NCI-H1048 (cell line): ENCODE data around the gene PGM3.

ENCODE experiments used
- DNase-seq: peaks from one replicate; lab custom pipeline; 2025; lab: John Stamatoyannopoulos, UW

The PGM3 gene

DNA sequence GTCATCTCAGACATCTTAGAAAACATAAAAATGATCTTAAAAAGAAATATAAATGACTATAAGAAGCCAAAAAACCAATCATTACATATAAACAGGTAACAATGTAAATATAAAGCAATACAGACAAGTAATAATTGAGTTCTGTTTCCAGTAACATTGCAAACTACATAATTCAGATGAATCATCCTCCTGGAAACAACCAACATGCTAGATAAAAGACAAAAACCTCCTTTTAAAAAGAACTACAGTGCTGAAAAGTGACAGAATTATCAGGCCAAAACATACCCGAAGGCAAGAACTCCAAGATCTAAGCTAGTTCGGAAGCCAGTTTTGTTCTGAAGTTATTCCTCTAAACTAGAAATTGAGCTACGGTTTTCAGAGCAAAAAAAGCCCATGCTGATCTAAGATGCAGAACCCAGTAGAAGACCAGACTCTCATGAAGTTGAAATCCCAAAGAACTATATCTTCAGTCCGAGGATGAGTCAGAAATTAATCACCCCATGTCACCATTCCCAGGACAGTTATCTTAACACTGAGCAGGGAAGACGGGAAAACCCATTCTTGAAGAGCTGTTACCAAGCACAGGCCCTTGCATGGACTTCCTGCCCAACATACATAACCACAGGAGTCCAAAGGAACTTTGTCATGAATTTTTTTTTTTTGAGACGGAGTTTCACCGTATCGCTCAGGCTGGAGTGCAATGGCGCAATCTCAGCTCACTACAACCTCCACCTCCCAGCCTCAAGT, 9.8 kb downstream of the PGM3 start:
- DNase-seq: no peak

DNA sequence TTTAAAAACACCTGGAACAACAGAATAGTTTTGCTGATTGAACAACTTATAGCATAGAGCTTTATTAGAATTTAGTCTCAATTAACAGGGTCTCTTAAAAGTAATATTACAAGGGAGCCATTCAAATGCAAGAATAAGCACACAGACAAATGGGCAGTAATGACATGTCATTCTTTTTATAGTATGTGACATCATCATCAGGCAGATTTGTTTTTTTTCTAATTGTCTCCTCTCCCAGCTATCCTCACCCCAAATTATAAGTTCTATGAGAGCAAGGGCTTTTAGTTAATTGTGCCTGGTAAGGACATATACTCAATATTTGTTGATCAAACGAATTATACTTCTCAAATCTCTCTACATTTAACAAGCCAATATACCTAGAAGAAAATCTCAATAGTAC, 11.0 kb downstream of the PGM3 start:
- DNase-seq: no peak

DNA sequence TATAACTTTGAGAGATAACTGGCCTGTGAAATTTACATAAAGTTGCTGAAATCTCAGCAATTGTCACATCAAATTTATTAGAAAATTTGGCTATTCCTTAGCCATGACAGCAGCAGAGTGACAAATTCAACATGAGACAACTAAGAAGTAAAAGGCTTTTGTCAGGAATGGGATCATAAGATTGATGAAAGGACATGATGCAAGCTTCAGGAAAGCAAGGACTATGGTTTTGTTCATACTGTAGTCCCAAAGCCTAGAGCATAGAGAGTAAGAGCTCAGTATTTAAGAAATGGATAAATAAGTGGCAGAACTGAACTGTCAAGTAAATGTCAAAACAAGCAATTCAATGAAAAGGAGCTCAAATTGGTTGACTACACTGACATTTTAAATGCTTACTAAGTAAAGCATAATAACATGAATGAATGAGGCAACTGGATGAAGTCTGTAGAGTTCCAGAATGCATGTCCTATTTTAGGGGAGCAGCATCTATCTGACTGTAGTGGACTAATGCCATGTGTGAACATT, 12.6 kb downstream of the PGM3 start:
- DNase-seq: no peak

DNA sequence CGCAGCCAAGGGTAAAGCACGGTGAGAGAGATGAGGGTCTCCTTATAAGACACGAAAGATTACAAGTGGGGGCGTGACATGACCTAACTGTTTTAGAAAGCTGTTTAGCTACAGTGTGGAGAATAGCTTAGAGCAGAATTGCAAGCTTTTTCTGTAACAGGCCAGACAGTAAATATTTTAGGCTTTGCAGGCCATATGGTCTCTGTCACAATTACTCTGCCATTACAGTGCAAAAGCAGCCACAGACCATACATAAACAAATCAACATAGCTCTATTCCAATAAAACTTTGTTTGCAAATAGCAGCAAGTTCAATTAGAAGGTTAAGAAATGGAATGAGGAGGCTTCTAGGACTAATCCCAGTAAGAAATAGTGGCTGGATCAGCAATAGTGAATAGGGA, 16.8 kb downstream of the PGM3 start:
- no peak for DNase-seq

DNA sequence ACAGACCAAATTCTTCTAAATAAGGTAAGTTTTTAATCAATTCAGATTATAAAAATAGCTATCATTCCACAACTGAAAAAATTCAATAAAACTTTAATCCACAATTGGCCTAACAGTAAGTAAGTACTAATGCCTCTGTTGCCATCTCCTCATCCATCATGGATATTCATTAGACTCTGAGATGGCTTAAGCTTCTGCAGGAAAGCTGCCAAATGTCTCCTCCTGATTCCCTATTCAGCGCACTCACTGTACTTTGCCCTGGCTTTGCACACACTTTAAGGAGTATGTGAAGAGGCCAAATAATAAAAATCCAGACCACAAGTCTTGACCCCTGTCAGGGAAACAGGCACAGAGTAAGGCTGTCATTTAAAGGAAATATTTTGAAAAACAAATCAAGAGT, 23.6 kb downstream of the PGM3 start:
- no peak for DNase-seq

DNA sequence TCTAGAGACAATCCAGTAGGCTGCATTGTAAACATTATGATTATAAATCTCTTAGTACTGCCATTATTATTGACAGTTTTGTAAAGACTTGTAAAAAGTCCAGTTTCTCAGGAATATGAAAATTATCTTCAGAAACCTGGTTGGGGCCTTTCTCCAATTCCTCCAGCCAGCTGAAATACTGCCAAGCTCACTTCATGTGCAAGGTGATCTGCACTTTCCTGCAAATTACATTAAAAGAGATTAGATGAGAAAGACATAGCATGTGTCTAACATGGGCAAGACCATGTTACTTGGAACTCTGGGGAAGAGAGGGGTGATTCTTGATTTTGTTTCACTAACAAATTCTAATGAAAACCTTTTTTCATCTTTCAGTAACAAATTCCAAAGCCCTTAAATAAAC, 24.0 kb downstream of the PGM3 start:
- no peak for DNase-seq

DNA sequence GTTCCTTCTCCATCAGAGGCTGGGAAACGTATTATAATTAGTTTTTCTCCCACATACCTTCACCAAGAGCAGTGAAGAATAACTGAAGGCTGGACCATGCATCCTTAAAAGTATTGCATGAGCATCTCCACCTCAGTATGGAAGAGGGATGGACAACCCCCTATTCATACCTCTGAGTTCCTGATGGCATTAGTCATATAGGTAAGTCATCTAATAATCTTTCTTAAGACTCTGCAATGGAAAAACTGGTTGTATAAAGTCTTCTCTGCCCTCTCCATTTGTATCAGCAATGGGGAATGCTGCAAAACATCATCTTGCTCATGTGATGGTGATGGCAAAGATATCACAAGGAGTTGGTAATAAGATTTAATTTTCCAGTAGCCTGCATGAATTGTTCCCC, 24.5 kb downstream of the PGM3 start:
- no peak for DNase-seq

DNA sequence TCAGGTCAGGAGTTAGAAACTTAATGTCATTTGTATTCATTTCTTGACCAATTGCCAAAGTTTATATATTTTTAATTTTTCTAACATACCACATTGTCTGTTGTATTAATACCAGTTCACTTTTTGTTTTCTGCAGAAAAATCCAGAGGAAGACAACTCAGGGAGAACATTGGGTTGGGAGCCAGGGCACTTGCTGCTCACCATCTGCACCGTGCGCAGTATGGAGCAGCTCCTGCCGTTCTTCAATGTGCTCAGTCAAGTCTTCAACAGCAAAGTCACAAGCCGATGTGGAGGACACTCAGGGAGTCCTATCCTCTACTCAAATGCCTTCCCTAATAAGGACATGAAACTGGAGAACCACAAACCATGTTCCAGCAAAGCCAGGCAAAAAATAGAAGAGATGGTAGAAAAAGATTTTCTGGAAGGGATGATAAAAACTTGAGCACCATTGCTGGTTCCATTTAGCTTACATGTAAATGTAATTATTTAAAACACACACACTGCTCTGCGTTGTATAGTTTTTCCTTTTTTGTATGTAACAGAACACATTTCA, 25.3 kb downstream of the PGM3 start:
- no peak for DNase-seq

DNA sequence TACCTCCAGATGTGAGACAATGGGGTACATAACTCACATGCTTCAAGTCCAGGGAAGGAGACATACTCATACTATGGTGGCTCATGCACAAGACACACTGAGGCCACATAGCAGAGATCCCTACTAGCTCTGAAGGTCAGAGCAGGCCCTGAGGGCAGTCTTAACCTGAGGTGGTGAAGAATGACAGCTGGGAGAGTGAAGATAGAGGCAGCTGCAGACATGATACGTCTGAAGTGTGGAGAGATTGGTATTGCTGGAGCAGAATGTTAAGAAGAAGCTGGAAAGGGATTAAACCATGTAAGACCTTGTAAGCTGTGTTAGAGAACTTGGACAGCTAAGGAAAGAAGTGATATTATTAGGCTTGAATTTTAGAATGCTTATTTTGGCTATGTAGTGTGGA, 32.9 kb downstream of the PGM3 start:
- DNase-seq: no peak

DNA sequence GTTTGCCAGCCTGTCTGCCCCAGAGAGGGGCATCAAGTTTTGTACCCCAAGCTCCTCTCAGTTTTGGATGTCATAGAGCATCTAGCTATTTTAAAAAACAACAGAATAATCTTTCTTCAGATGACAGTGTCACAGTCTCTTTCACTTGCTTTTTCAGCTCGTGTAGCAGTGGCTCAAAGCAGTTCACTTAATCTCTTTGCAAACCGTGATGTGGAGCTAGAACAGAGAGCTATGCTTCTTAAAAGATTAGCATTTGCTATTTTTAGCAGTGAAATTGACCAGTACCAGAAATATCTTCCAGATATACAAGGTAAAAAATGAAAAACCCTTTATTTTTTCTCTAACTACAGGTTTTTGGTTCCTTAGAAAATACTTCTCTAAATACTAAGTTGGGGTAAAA, 37.3 kb downstream of the PGM3 start:
- no peak for DNase-seq

DNA sequence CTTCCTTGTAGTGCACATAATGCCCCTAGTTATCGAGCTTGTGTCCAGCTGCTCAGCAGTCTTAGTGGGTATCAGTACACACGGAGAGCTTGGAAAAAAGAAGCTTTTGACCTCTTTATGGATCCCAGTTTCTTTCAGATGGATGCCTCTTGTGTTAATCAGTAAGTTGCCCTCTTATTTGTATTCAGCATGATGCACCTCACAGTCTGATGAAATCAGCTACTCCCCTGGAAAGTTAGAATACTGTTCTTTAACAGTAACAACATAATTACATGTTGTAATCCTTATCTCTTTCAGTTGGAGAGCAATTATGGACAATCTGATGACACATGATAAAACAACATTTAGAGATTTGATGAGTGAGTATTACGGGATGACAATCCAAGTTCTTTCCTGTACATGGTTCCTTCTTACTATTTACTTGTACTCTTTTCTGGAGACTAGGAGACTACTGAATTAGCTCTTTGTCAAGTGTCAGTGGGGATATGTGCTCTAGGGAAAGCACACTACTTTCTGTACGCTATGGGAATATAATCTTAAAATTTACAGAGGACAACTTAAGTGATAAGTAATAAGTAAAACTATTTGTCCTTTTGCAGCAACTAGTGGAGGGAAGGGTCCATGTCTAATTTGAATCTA, 39.1 kb downstream of the PGM3 start:
- DNase-seq: no peak

DNA sequence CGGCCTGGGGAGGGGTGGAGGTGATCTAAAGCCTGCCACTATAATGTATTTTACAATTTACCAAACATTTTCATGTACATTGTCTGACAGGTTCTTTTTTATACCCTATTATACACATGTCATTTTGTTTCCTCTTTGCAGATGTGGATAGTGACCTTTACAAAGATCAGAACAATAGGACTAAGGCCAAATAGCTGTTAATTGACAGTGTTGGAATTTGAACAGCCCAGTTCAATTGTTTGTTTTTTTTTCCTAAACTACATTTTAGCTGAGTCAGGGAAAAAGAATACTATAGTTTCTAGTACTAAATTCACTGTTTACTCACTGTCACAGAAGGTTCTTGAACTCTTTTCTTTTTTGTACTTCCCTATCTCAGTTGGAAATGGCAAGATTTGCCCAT, 40.2 kb downstream of the PGM3 start:
- no peak for DNase-seq

DNA sequence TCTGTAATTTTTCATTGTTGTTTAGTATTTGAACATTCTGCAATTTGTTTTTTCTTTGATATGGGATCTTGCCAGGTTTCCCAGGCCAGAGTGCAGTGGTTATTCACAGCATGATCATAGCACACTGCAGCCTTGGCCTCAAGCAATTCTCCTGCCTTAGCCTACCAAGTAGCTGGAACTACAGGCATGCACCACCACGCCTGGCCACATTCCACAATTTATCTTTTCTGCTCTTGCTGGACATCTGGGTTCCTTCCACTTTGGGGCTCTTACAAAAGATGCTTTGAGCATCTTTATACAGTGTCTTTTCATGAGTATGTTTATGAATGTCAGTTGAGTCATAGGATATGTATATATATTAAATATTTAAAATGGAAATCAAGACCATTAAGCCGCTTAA, 42.0 kb downstream of the PGM3 start:
- no peak for DNase-seq

DNA sequence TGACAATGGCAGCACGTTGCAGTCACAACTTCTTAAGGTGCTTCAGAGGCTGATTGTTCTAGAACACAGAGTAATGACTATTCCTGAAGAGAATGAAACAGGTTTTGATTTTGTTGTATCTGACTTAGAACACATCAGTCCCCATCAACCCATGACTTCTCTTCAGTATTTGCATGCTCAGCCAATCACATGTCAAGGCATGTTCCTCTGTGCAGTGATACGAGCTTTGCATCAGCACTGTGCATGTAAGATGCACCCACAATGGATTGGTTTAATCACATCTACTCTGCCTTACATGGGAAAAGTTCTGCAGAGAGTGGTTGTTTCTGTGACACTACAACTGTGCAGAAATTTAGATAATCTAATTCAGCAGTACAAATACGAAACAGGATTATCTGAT, 54.3 kb downstream of the PGM3 start:
- no peak for DNase-seq

DNA sequence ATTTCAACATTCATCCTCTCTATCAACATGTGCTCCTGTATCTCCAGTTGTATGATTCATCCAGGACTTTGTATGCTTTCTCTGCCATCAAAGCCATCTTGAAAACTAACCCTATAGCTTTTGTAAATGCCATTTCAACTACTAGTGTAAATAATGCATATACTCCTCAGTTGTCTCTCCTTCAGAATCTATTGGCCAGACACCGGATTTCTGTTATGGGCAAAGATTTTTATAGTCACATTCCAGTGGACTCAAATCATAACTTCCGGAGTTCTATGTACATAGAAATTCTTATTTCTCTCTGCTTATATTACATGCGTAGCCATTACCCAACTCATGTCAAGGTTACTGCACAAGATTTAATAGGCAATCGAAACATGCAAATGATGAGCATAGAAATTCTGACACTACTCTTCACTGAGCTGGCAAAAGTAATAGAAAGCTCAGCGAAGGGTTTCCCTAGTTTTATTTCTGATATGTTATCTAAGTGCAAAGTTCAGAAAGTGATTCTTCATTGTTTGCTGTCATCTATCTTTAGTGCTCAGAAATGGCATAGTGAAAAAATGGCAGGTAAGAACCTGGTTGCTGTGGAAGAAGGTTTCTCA, 54.8 kb downstream of the PGM3 start:
- DNase-seq: no peak

DNA sequence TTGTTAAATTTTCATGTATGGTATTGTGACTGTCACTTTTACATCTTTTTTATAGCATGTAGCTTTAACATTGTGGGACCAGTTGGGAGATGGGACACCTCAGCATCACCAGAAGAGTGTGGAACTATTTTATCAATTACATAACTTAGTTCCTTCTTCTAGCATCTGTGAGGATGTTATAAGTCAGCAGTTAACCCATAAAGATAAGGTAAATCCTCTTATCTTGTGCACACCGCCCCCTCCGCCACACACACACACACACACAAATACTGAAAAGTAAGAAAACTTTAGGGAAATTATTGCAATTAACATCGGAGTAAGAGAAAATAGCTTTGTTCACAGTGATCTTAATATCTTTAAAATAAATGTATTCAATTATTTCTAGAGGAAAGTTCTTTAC, 60.9 kb downstream of the PGM3 start:
- no peak for DNase-seq

DNA sequence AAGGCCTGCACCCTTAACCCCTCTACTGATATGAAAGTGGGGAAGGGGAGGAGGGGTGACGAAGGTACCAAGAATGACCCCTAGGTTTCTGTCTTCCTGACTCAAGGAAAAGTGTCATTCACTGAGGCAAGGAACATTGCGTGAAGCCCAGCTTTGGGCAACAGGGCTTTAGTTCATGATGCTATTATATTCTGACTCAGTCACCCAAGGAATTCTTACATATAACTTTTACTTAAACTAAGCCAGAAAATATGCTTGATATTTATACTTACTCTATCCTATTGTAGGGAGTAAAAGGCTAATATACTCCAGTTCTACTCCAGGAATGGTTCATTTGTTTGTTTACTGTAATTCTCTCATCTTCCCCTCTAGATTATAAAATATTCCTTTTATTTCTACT, 65.1 kb downstream of the PGM3 start:
- no peak for DNase-seq

DNA sequence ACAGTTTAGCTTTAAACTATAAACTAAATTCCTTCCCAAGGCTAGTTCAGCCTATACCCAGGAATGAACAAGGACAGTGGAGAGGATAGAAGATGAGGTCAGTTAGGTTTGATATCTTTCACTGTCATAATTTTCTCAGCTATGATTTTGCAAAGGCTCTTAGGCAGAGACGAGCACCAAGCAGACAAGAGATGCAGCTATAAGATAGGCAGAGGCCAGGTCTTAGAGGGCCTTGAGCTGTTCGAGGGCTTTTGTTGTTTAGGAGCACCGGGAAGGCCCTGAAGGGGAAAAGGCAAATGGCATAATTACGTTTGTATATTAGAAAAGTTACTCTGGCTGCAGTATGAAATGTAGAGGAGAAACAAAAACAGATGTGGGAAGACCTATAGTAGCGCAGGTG, 65.8 kb downstream of the PGM3 start:
- no peak for DNase-seq

DNA sequence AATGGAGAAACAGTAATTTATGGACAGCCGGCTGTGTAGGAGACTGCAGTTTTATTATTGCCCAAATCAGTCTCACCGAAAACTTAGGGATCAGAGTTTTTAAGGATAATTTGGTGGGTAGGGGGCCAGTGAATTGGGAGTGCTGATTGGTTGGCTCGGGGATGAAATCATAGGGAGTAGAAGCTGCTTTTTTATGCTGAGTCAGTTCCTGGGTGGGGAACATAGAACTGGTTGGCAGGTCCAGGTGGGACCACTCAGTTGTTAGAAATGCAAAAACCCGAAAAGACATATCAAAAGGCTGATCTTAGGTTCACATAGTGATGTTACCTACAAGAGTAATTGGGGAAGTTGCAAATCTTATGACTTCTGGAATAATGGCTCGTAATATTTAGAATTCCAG, 66.3 kb downstream of the PGM3 start:
- DNase-seq: no peak

DNA sequence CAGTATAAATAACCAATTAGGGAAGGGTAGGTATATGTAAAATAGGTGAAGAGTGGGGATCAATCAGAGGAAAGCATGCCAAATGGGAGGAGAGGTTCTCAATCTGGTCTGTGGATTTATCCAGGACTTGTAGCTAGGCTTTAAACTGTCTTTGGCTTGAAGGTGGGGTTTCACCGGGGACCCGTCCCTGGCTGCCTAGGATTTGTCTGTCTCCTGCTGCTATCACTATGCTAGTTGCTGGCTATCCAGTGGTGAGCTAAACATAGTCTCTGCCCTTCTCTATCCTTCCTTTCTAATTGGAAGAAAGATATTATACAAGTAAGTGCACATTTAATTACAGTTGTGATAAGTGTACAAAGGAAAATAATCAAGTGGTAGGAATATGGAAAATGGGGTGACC, 66.8 kb downstream of the PGM3 start:
- DNase-seq: no peak

DNA sequence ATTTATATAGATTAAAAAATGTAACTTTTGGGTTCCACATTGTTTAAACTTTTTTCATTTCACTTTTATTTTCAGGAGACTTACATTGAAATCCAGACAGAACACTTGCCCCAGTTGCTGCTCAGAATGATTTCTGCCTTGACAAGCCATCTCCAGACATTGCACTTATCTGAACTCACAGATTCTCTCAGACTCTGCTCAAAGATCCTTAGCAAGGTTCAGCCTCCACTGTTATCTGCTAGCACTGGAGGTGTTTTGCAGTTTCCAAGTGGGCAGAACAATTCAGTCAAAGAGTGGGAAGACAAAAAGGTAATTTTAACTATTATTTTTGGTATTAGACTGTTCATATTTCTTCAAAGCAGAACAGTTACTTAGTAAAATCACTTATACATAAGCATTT, 67.6 kb downstream of the PGM3 start:
- DNase-seq: no peak

DNA sequence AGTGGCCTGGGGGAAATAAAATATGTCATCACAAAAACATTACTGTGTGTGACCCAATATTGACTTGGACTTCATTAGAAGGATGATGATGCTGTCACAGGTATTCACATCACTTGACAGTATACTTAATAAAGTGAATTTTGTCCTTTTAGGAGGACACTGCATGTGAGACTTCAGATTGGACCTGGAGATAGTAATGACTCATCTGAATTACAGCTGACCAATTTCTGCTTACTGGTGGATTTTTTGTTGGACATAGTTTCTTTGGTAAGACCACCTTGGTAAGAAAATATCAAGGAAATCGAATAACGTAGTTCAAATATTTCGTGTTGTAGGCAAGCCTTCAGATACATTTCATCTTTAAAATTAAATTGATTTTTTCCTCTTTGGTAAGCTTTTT, 68.5 kb downstream of the PGM3 start:
- no peak for DNase-seq

DNA sequence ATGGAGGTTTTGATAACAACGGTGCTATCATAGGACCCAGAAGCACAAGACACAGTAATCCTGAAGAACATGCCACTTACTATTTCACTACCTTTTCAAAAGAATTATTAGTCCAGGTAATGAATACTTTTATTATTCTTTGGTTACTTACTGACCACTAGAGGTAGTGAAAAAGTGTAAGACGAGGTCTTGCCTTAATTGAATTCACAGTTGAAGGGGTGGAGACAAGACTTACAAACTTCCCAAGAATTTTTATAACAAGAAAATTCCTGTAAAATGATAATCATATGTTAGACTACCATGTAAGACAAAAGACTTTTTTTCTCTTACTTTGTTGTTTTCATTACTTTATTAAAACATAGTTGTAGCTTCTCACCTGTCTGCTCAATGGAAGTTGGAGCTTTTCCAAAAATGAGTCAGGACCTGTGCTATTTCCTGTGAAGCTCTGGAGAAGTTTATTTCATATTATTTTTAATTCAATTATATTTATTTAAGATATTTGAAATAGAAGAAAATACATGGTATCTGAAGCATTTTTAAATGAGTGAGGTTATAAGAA, 73.2 kb downstream of the PGM3 start:
- no peak for DNase-seq
